ENCODE data around the gene SAP130. TPM values are rescaled to one million over a fixed set of nuclear protein-coding genes. Genes with fewer than 3 reads are reported as not detected.

SAP130 gene
- 10 to 100 TPM; 37.8 to 41.4 TPM for total RNA-seq

GRCh38 chr2:128027801-128028667 is at the start of gene SAP130:
TSS of gene SAP130 (minus strand) at chr2:128028059. CDS start at chr2:128026292, 1,767 bp downstream.
- peak within 1 kb of the TSS; percentile 93 for H3K27ac Mint-ChIP-seq
- H3K4me1 Mint-ChIP-seq: peaks cover 26% of the 10 kb centered on the region
- POLR2A ChIA-PET: interaction anchor here (0.5 to 2.8 kb wide), 6 partner anchors 61 to 501 kb away, joined by 3 to 53 read pairs (median 3); partner anchors contain the start of genes IWS1 and UGGT1
- H3K27me3 Mint-ChIP-seq: peaks cover 5% of the 10 kb centered on the region
- H3K4me3 Mint-ChIP-seq: peak within 1 kb of the TSS; percentile 99
- peaks cover 4% of the 10 kb centered on the region for H3K36me3 Mint-ChIP-seq
- H3K9me3 Mint-ChIP-seq: peaks cover 7% of the 10 kb centered on the region
- DNase-seq: peak; percentile 98
- peak; percentile 69 for ATAC-seq (ENCODE audit: low read depth)

GRCh38 chr2:128076461-128077106 is 48.7 kb upstream of the SAP130 start:
- Mint-ChIP-seq H3K36me3 (no peaks in the 10 kb centered on the region), H3K27me3 (peaks cover 6% of the 10 kb centered on the region), H3K4me1 (peaks cover 3% of the 10 kb centered on the region), H3K27ac (no peak overlapping the region), H3K4me3 (no peak overlapping the region), H3K9me3 (no peaks in the 10 kb centered on the region)
- DNase-seq (no peak), ATAC-seq (ENCODE audit: low read depth) (no peak)
- POLR2A ChIA-PET: no interaction called here

- no peak for ATAC-seq (ENCODE audit: low read depth)
- no peaks in the 10 kb centered on the region for H3K36me3 Mint-ChIP-seq
- no peak overlapping the region for H3K27ac Mint-ChIP-seq
- no peaks in the 10 kb centered on the region for H3K9me3 Mint-ChIP-seq
- POLR2A ChIA-PET: no interaction called here
- peaks cover 3% of the 10 kb centered on the region for H3K4me1 Mint-ChIP-seq
- no peak overlapping the region for H3K4me3 Mint-ChIP-seq
- peaks cover 2% of the 10 kb centered on the region for H3K27me3 Mint-ChIP-seq
- no peak for DNase-seq
Measured at GRCh38 chr2:128073278-128073677, 45.4 kb upstream of the SAP130 start.

- no peak overlapping the region for H3K4me3 Mint-ChIP-seq
- no peak for DNase-seq
- no peaks in the 10 kb centered on the region for H3K27me3 Mint-ChIP-seq
- H3K36me3 Mint-ChIP-seq: no peaks in the 10 kb centered on the region
- no peaks in the 10 kb centered on the region for H3K4me1 Mint-ChIP-seq
- no peaks in the 10 kb centered on the region for H3K9me3 Mint-ChIP-seq
- POLR2A ChIA-PET: no interaction called here
- ATAC-seq (ENCODE audit: low read depth): no peak
- no peak overlapping the region for H3K27ac Mint-ChIP-seq
Measured at GRCh38 chr2:128069769-128070168, 41.9 kb upstream of the SAP130 start.

GRCh38 chr2:128064353-128064752 is 36.5 kb upstream of the SAP130 start:
- POLR2A ChIA-PET: no interaction called here
- Mint-ChIP-seq H3K36me3 (no peaks in the 10 kb centered on the region), H3K9me3 (no peaks in the 10 kb centered on the region), H3K4me1 (no peaks in the 10 kb centered on the region), H3K4me3 (no peak overlapping the region), H3K27me3 (no peaks in the 10 kb centered on the region), H3K27ac (no peak overlapping the region)
- DNase-seq: no peak
- ATAC-seq (ENCODE audit: low read depth): no peak

GRCh38 chr2:128062571-128062970 is 34.7 kb upstream of the SAP130 start:
- POLR2A ChIA-PET: no interaction called here
- Mint-ChIP-seq H3K27ac (no peak overlapping the region), H3K36me3 (no peaks in the 10 kb centered on the region), H3K9me3 (no peaks in the 10 kb centered on the region), H3K27me3 (no peaks in the 10 kb centered on the region), H3K4me3 (no peak overlapping the region), H3K4me1 (no peaks in the 10 kb centered on the region)
- DNase-seq (no peak), ATAC-seq (ENCODE audit: low read depth) (no peak)

GRCh38 chr2:128058114-128058513 is 30.3 kb upstream of the SAP130 start:
- Mint-ChIP-seq H3K27ac (no peak overlapping the region), H3K4me1 (no peaks in the 10 kb centered on the region), H3K9me3 (no peaks in the 10 kb centered on the region), H3K27me3 (no peaks in the 10 kb centered on the region), H3K36me3 (no peaks in the 10 kb centered on the region), H3K4me3 (no peak overlapping the region)
- POLR2A ChIA-PET: no interaction called here
- ATAC-seq (ENCODE audit: low read depth) (no peak), DNase-seq (no peak)

GRCh38 chr2:128057334-128057733 is 29.5 kb upstream of the SAP130 start:
- DNase-seq (no peak), ATAC-seq (ENCODE audit: low read depth) (no peak)
- Mint-ChIP-seq H3K4me3 (no peak overlapping the region), H3K27ac (no peak overlapping the region), H3K4me1 (no peaks in the 10 kb centered on the region), H3K27me3 (peaks cover 6% of the 10 kb centered on the region), H3K36me3 (no peaks in the 10 kb centered on the region), H3K9me3 (no peaks in the 10 kb centered on the region)
- POLR2A ChIA-PET: no interaction called here

- peaks cover under 1% of the 10 kb centered on the region for H3K9me3 Mint-ChIP-seq
- H3K4me3 Mint-ChIP-seq: no peak overlapping the region
- peaks cover 23% of the 10 kb centered on the region for H3K27me3 Mint-ChIP-seq
- no peaks in the 10 kb centered on the region for H3K4me1 Mint-ChIP-seq
- POLR2A ChIA-PET: no interaction called here
- H3K36me3 Mint-ChIP-seq: no peaks in the 10 kb centered on the region
- ATAC-seq (ENCODE audit: low read depth): no peak
- H3K27ac Mint-ChIP-seq: no peak overlapping the region
- DNase-seq: no peak
Measured at GRCh38 chr2:128054104-128054885, 26.4 kb upstream of the SAP130 start.

GRCh38 chr2:128053331-128053730 is 25.5 kb upstream of the SAP130 start:
- POLR2A ChIA-PET: no interaction called here
- Mint-ChIP-seq H3K27ac (no peak overlapping the region), H3K36me3 (no peaks in the 10 kb centered on the region), H3K9me3 (peaks cover 2% of the 10 kb centered on the region), H3K4me1 (no peaks in the 10 kb centered on the region), H3K4me3 (no peak overlapping the region), H3K27me3 (peaks cover 25% of the 10 kb centered on the region)
- DNase-seq: no peak
- no peak for ATAC-seq (ENCODE audit: low read depth)

GRCh38 chr2:128043041-128043440 is 15.2 kb upstream of the SAP130 start:
- ATAC-seq (ENCODE audit: low read depth) (no peak), DNase-seq (no peak)
- no peak overlapping the region for H3K27ac Mint-ChIP-seq
- H3K36me3 Mint-ChIP-seq: no peaks in the 10 kb centered on the region
- peaks cover 26% of the 10 kb centered on the region for H3K9me3 Mint-ChIP-seq
- H3K4me1 Mint-ChIP-seq: no peaks in the 10 kb centered on the region
- H3K4me3 Mint-ChIP-seq: no peak overlapping the region
- peaks cover 6% of the 10 kb centered on the region for H3K27me3 Mint-ChIP-seq
- POLR2A ChIA-PET: no interaction called here

GRCh38 chr2:128041561-128041960 is 13.7 kb upstream of the SAP130 start:
- no peak overlapping the region for H3K27ac Mint-ChIP-seq
- peaks cover 24% of the 10 kb centered on the region for H3K9me3 Mint-ChIP-seq

GRCh38 chr2:128040166-128040771 is 12.4 kb upstream of the SAP130 start:
- POLR2A ChIA-PET: no interaction called here
- H3K36me3 Mint-ChIP-seq: no peaks in the 10 kb centered on the region
- ATAC-seq (ENCODE audit: low read depth) (no peak), DNase-seq (no peak)
- no peaks in the 10 kb centered on the region for H3K4me1 Mint-ChIP-seq
- H3K4me3 Mint-ChIP-seq: no peak overlapping the region
- H3K9me3 Mint-ChIP-seq: peaks cover 26% of the 10 kb centered on the region
- H3K27ac Mint-ChIP-seq: no peak overlapping the region
- peaks cover 6% of the 10 kb centered on the region for H3K27me3 Mint-ChIP-seq

More at GRCh38 chr2:128041561-128041960, 13.7 kb upstream of the SAP130 start:
- Mint-ChIP-seq H3K27me3 (peaks cover 6% of the 10 kb centered on the region), H3K4me1 (no peaks in the 10 kb centered on the region), H3K36me3 (no peaks in the 10 kb centered on the region), H3K4me3 (no peak overlapping the region)
- no peak for DNase-seq
- ATAC-seq (ENCODE audit: low read depth): no peak
- POLR2A ChIA-PET: no interaction called here

Measured in activated naive CD8-positive, alpha-beta T cell treated with anti-CD3 and anti-CD28 coated beads, Interleukin-2, amount 10 ng/mL, durations not matched to agents 7 days and 5 days (primary cell).